NCI-H524 (cell line): ENCODE data around the gene FCER1G.
A peak's percentile ranks its signal among the peaks of the same experiment; 100 is the strongest.
"Not testable (repeated sequence)": the region's sequence is repeated elsewhere in the genome, so short reads cannot be mapped to it uniquely, and the experiment has no call there.

Experiments used
- DNase-seq, 2 experiments: peaks; one replicate each; lab custom pipeline; 2025; lab: John Stamatoyannopoulos, UW

FCER1G gene

GRCh38 chr1:161206411-161207140, 8.5 kb upstream of the FCER1G start:
- DNase-seq, result no peak

DNA sequence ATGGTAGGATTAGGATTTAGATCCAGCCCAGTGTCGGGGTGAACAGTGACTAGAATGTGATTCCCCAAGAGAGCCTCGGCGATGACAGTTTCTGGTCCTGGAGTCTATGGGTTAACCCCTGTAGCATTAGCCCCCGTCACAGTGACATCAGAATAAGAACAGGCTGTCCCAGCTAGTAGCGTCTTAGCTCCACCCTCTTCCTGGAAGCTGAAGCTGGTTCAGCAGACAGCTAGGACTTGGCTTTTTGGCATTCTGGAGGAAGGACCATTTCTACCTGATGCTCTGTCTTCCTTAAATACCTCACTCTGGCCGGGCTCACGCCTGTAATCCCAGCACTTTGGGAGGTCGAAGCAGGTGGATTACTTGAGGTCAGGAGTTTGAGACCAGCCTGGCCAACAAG, 7.9 kb upstream of the FCER1G start:
- DNase-seq, result no peak

- peak; percentile 53 to 71 for DNase-seq
These were observed 5.2 kb upstream of the FCER1G start for GRCh38 chr1:161209790-161210409.

DNA sequence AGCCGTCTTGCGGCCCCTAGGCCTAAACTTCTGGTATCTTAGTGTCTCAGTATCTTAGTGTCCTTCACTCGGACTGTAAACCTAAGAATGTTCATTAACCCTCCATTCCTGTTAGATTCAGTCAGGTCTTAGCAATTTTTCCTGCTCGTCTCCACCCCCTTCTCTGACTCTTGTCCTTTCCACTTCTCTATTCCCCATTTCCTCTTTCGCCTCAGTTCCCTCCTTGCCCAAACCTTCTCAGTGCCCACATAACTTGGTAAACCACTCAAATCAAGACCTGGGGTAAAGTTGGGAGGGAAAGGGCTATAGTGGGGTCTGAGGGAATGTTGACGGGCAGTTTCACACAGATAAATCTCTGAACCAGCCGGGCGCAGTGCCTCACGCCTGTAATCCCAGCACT, 726 bp upstream of the FCER1G start:
- DNase-seq, result no peak

DNA sequence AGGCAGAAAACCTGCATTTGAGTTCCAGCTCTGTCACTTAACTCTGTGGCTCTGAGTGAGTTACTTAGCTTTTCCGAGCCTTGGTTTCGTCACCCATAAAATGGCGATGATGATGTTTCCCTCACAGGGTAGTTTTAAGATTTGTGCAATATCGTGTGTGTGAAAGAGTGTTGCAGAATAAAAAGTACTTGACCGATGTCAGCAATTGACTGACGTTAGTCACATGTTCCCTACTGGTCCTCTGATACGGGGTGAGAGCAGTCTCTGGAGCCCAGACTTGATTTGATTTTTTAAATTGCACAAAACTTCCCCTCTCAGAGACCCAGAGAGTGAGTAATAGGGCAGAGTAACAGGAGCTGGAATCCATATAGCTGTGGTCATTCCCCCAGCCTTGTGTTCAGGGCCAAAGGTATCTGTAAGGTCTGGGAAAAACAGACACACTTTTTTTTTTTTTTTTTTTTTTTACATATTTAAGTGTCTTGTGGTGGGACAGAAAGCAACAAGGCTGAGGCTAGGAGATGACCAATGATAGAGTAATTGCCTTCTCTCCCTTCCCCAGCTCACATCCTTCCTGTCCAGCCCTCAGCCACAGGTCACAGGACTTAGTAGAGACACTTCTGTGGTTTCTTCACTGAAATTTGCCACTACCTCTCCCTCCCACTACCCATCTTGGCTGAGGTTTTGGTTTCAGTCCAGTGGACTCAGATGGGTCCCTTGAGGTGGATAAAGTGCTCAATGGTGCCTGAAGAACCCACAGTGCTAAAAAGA, 2.0 kb downstream of the FCER1G start:
- DNase-seq, result no peak

DNA sequence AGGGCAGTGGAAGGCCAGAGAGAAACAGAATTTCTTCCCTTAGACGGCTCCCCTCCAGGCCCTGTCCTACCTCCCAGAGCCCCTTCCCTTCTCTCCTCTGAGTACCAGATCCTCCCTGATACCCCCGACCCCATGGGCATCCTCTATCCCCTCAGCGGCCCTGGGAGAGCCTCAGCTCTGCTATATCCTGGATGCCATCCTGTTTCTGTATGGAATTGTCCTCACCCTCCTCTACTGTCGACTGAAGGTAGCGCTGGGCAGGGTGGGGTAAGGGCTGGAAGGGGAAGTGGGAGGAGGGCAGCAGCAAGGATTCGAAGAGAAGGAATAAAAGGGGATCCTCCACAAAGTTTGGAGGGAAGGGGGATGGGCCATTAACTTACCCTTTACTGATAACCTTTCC, 2.7 kb downstream of the FCER1G start:
- no peak for DNase-seq

GRCh38 chr1:161218301-161219077, 3.4 kb downstream of the FCER1G start:
- no peak for DNase-seq

DNA sequence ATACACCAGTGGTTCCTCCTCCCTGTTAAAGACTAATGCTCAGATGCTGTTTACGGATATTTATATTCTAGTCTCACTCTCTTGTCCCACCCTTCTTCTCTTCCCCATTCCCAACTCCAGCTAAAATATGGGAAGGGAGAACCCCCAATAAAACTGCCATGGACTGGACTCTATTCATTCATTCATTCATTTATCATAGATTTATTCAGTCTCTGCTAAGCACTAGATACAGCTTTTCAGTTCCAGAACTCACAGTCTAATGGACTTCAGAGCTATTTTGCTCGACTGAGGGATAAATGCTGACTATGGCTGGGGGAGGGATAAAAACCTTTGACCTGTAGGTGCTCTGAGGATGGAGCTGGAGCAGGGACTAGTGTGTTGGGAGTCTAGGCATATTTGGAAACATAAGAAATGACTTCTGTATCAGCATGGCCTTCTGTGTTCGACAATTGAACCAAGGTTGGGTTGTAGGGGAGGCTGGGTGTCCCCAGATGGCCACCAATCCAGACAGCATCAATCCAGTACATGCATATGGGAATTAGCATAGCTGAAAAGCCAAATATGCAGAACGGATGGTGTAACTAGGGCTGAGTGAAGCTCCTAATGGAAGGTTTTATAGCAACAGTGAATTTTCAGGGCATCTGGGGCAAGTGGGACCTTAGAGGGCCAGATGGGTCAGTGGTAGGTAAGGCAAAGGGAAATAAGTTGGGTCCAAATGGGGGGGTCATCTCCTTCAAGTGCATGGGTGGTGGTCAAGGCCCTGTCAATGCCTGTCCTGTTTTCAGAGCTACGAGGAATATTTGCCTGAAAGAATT, 4.2 kb downstream of the FCER1G start:
- no peak for DNase-seq

GRCh38 chr1:161220002-161220401, 4.9 kb downstream of the FCER1G start:
- DNase-seq, result no peak

DNA sequence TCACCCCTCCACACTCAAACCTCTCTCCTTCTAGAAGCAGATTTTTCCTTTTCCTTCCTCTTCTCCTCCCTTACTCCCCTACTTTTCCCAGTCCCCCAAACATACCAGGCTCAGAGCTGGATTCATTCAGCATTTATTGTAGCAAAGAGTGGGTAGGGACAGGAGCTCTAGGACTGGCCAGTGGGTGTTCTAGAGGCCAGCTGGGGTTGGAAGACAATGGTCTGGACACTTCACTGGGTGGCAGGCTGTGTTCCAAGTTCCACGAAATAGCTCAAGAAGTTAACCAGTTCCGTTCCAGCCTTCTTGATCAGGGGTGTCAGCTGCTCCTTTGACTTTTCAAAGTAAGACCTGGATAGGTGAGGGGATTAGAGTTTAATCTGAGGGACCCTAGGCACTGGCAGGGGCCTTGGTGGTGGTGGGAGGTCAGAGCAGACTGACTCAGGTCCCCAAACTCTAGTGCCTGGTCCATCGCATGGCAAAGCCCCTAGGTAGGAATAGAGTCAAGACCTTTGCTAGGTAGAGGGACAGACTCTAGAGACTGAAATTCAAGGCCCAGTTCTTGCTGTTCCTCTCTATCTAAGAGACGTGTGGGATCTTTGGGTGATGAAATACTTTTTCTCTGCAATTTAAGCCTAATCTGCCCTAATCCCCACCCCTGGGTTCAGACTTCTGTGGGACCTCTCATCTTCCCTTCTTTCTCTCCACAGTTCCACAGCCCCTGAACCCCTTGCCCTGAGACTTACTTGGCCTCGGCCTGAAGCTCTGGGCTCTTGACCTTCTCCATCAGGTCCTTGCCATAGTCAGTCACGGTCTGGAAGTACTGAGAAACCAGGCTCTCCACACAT, 7.3 kb downstream of the FCER1G start:
- no peak for DNase-seq

DNA sequence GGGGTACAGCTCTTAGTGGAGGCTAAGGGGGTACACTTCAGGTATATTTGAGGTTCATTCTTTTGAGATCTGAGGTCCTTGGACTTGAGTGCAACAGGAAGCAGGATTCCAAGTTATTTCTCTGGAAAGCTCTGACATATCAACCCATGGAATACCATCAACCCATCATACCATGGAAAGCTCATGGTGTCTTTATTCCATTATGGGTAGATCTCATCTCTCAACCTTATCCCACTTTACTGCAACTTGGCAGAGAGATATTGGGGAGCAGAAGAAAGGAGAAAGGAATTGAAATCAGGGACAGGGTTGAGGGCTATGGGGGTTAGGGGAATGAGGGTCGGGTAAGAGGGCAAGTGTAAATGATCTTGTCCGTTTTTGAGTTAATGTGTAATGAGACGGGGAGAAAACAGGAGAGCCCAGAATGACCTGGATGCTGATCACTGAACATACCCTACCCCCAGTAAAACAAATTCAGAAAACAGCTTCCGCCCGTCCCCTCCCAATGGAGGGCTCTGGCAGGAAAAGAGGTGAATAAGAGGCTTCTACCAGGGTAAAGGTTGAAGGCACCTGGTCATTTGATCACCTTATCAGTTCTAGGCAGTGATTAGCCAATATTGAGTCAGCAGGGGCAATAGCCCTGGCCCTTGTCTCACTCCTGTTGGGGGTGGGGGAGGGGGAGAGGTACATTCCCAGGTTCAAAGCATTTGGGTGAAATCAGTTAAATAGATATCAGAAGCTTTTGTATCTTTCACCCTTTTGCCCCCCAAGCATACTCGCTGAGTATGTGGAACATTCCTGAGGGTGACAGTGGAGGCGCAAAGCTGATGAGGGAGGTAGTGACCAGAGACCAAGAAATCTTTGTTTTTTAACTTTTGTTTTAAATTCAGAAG, 9.0 kb downstream of the FCER1G start:
- DNase-seq, result no peak

DNA sequence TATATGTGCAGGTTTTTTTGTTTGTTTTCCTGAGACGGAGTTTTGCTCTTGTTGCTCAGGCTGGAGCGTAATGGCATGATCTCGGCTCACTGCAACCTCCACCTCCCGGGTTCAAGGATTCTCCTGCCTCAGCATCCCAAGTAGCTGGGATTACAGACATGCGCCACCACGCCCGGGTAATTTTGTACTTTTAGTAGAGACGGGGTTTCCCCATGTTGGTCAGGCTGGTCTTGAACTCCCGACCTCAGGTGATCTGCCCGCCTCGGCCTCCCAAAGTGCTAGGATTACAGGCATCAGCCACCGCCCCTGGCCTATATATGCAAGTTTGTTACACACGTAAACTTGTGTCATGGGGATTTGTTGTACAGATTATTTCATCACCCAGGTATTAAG, 9.6 kb downstream of the FCER1G start:
- not testable (repeated sequence) for DNase-seq

DNA sequence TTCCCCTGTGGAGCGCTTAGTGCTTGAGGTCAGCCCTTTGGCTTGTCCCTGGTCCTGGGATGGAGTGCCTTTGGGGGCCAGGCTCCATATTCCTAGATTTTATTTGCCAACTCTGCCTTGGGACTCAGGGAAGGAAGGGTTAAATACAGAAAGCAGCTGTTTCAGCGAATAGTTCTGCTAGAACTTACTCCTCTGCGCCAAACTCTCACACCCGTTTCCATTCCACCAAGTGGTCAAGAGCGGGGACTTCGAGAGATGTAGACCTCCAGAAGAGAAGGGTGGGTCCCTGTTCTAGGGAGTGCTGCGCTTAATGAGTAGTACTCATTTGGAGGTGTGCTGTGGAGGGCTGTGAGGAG, 10.1 kb downstream of the FCER1G start:
- no peak for DNase-seq

- peak; percentile 97 to 98 for DNase-seq
These were observed 10.6 kb downstream of the FCER1G start, which contains the start of gene TOMM40L for GRCh38 chr1:161225534-161226319. Gene TOMM40L, plus strand, starts transcription at chr1:161226060. Its CDS starts 430 bp downstream, at chr1:161226490.

DNA sequence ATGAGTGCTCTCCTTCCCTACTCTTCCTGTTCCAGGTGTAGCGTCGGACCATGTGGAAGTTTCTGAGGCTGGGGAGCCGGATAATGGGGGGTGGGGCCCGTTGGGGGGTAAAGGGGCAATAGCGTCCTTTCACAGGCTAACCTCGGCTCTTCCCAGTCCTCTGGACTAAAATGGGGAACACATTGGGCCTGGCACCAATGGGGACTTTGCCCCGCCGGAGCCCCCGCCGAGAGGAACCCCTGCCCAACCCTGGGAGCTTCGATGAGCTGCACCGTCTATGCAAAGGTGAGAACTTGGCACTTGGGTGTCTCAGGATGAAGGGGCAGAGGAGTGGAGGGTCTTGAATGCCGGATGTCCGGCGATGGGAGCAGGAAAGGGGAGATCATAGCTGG, 11.2 kb downstream of the FCER1G start:
- no peak for DNase-seq

DNA sequence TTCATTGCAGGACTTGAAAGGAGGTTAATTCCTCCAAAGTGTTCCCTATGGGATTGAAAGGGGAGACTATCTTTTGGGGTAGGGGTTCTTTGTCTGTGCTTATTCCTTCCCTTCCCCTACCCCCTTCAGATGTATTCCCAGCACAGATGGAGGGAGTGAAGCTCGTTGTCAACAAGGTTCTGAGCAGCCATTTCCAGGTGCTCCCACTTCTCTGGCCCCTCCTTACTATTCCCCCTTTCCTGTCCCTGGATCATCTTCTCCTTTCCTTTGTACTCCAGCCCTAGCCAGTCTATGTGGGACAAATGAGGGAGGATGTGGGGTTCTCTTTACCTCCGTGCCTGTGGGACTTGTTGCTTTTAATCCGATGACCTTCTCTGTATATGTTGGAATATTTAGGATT, 11.7 kb downstream of the FCER1G start:
- DNase-seq, result peak in 1 of 2 experiments; percentile 33

GRCh38 chr1:161227196-161227871, 12.2 kb downstream of the FCER1G start:
- peak; percentile 73 to 74 for DNase-seq

DNA sequence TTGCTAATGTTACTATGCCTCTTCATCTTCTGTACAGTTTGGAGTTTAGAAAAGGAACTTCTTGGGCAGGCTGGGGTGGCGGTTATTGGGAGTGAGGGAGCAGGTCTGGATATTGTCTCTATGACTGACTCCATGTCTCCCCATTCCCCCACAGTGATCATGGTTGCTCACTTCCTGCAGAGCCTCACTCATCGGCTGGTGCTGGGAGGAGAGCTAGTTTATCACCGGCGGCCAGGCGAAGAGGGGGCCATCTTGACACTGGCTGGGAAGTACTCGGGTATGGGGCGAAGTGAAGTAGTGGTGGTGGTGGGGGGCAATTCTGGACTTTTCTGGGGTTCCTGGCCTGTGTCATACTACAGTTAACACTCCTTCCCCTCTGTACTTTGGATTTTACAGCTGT, 12.9 kb downstream of the FCER1G start:
- no peak for DNase-seq
